ENCODE results near the gene ZC3H12A.

GRCh38 chr1:37495875-37496274 is 21.5 kb downstream of the ZC3H12A start:
- no peak for TF ChIP-seq POLR2A (IDR thresholded peaks at IDR 0.05)
- TF ChIP-seq CTCF (IDR thresholded peaks at IDR 0.05), result no peak
